ENCODE data around the gene SYK. TPM values are rescaled to one million over a fixed set of nuclear protein-coding genes. Genes with fewer than 3 reads are reported as not detected.

Gene SYK
- total RNA-seq, 1 donor from 2014 or later = not detected

DNA sequence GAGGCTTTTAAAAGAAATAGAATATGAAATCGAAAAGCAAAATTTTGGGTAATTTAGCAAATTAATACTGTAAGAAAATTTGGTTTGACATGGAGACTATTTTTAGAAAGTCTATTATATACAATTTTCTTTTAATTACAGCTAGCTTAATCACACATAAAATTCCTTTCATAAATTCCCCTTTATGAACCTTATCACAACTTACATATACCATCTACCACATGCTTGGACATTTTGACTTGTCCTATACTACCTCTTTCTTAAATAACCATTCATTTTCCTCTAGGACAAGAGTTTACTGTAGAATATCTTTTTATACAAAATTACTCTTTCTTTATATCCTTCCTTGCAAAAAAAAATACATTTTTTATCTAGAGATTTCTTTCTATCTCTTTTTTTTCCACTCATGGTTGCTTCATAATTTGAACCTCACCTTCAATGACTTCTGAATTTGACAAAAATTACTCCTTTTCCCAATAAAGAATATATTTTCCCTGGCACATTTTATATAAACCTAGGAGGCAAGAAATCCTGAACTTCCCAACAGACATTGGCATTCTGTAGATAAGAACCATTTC is 34.0 kb upstream of the SYK start:
- H3K4me1 Mint-ChIP-seq = no peaks in the 10 kb centered on the region
- H3K4me3 Mint-ChIP-seq = no peak overlapping the region
- no peak overlapping the region for H3K9ac ChIP-seq
- no peak overlapping the region for H3K4me2 ChIP-seq
- no peaks in the 10 kb centered on the region for H4K20me1 ChIP-seq (ENCODE audit: low read depth)
- no peak overlapping the region for H3K4me3 ChIP-seq
- peaks cover 22% of the 10 kb centered on the region for H3K9me3 ChIP-seq (ENCODE audit: low read depth)
- peaks cover 6% of the 10 kb centered on the region for H3K36me3 ChIP-seq
- H3K79me2 ChIP-seq (ENCODE audit: low read depth) = no peaks in the 10 kb centered on the region
- no peak overlapping the region for H3K27ac ChIP-seq
- no peaks in the 10 kb centered on the region for H3K27me3 ChIP-seq
- H3K9me3 Mint-ChIP-seq = peaks cover 54% of the 10 kb centered on the region
- no peak for TF ChIP-seq EZH2phosphoT487 (IDR thresholded peaks at IDR 0.05)
- TF ChIP-seq, protein P1, sequence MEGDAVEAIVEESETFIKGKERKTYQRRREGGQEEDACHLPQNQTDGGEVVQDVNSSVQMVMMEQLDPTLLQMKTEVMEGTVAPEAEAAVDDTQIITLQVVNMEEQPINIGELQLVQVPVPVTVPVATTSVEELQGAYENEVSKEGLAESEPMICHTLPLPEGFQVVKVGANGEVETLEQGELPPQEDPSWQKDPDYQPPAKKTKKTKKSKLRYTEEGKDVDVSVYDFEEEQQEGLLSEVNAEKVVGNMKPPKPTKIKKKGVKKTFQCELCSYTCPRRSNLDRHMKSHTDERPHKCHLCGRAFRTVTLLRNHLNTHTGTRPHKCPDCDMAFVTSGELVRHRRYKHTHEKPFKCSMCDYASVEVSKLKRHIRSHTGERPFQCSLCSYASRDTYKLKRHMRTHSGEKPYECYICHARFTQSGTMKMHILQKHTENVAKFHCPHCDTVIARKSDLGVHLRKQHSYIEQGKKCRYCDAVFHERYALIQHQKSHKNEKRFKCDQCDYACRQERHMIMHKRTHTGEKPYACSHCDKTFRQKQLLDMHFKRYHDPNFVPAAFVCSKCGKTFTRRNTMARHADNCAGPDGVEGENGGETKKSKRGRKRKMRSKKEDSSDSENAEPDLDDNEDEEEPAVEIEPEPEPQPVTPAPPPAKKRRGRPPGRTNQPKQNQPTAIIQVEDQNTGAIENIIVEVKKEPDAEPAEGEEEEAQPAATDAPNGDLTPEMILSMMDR (IDR thresholded peaks at IDR 0.05) = no peak
- TF ChIP-seq EZH2 (IDR thresholded peaks at IDR 0.05) = no peak
- H2AFZ ChIP-seq (replicated peaks) = no peak overlapping the region
- H3K36me3 Mint-ChIP-seq = no peaks in the 10 kb centered on the region
- no peaks in the 10 kb centered on the region for H3F3A ChIP-seq (ENCODE audit: low read depth)
- peak; percentile 34 for DNase-seq (ENCODE audit: low spot score)
- peaks cover 6% of the 10 kb centered on the region for H3K27me3 Mint-ChIP-seq (ENCODE audit: insufficient read depth, low read depth)
- no peak overlapping the region for H3K27ac Mint-ChIP-seq
- no peaks in the 10 kb centered on the region for H3K4me1 ChIP-seq

DNA sequence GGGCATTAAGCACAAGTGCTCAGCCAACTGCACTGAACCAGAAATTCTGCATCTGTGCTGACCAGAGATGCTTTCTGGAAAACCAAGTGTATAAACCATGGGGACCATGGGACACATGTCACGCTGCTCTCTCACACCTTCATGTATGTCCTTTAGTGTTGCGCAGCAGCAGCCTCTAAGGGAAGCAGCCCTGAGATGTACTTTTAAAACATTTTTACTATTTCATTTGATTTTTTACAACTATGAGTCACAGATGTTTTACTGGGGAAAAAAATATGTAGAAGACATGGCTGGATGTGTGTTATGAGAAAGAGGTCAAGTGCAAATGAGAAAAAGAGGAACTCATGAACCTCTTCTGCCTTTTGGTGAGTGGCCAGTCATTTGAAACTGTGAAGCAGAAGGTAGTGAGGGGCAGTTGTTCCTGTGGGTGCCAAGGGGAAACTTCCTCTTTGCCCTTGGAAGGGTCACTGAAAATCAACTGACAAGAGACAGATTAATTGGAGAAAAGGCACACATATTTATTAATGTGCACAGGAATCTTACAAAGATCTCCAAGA is 31.4 kb upstream of the SYK start:
- Mint-ChIP-seq H3K27me3 (ENCODE audit: insufficient read depth, low read depth) (peaks cover 9% of the 10 kb centered on the region), H3K36me3 (no peaks in the 10 kb centered on the region), H3K4me3 (no peak overlapping the region), H3K27ac (no peak overlapping the region), H3K9me3 (peaks cover 45% of the 10 kb centered on the region), H3K4me1 (peaks cover 4% of the 10 kb centered on the region)
- DNase-seq (ENCODE audit: low spot score) = no peak
- Histone ChIP-seq H4K20me1 (ENCODE audit: low read depth) (no peaks in the 10 kb centered on the region), H3K4me2 (no peak overlapping the region), H3K36me3 (peaks cover 6% of the 10 kb centered on the region), H3K27me3 (no peaks in the 10 kb centered on the region), H3K9me3 (ENCODE audit: low read depth) (peaks cover 22% of the 10 kb centered on the region), H3F3A (ENCODE audit: low read depth) (no peaks in the 10 kb centered on the region), H3K9ac (no peak overlapping the region), H2AFZ (replicated peaks) (no peak overlapping the region), H3K27ac (no peak overlapping the region), H3K4me3 (no peak overlapping the region), H3K4me1 (no peaks in the 10 kb centered on the region), H3K79me2 (ENCODE audit: low read depth) (no peaks in the 10 kb centered on the region)
- TF ChIP-seq, protein P1 (IDR thresholded peaks at IDR 0.05) = no peak
- TF ChIP-seq EZH2 (IDR thresholded peaks at IDR 0.05) (no peak), EZH2phosphoT487 (IDR thresholded peaks at IDR 0.05) (no peak)

DNA sequence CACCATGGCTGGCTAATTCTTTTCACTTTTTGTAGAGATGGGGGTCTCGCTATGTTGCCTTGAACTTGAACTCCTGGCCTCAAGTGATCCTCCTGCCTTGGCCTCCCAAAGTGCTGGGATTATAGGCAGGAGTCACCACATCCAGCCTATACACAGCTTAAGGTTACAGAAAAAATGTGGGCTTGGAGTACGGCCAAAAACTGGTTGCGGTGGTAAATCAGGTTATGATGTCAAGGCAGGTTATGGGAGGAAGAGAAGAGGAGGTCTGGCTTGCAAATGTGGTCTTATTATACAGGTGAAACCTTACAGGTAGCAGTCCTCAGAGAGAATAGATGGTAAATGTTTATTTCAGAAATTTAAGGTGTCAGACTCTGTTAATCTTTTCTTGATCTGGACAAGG is 30.7 kb upstream of the SYK start:
- H3K79me2 ChIP-seq (ENCODE audit: low read depth) = no peaks in the 10 kb centered on the region
- Mint-ChIP-seq H3K36me3 (no peaks in the 10 kb centered on the region), H3K4me1 (peaks cover 4% of the 10 kb centered on the region), H3K27ac (no peak overlapping the region), H3K27me3 (ENCODE audit: insufficient read depth, low read depth) (peaks cover 9% of the 10 kb centered on the region), H3K4me3 (no peak overlapping the region), H3K9me3 (peaks cover 38% of the 10 kb centered on the region)
- H3K9me3 ChIP-seq (ENCODE audit: low read depth) = peaks cover 22% of the 10 kb centered on the region
- no peak overlapping the region for H3K4me2 ChIP-seq
- no peaks in the 10 kb centered on the region for H3F3A ChIP-seq (ENCODE audit: low read depth)
- no peak overlapping the region for H3K9ac ChIP-seq
- H3K4me1 ChIP-seq = no peaks in the 10 kb centered on the region
- no peak for DNase-seq (ENCODE audit: low spot score)
- TF ChIP-seq EZH2phosphoT487 (IDR thresholded peaks at IDR 0.05) (no peak), EZH2 (IDR thresholded peaks at IDR 0.05) (no peak)
- TF ChIP-seq, protein P1 (IDR thresholded peaks at IDR 0.05) = no peak
- H3K27ac ChIP-seq = no peak overlapping the region
- peaks cover 6% of the 10 kb centered on the region for H3K36me3 ChIP-seq
- no peak overlapping the region for H2AFZ ChIP-seq (replicated peaks)
- H3K27me3 ChIP-seq = no peaks in the 10 kb centered on the region
- H4K20me1 ChIP-seq (ENCODE audit: low read depth) = no peaks in the 10 kb centered on the region
- H3K4me3 ChIP-seq = no peak overlapping the region
